ENCODE measurements around the gene ADGRV1.
A peak's percentile ranks its signal among the peaks of the same experiment; 100 is the strongest.
"Not testable (repeated sequence)": the region's sequence is repeated elsewhere in the genome, so short reads cannot be mapped to it uniquely, and the experiment has no call there.

The ADGRV1 gene

DNA sequence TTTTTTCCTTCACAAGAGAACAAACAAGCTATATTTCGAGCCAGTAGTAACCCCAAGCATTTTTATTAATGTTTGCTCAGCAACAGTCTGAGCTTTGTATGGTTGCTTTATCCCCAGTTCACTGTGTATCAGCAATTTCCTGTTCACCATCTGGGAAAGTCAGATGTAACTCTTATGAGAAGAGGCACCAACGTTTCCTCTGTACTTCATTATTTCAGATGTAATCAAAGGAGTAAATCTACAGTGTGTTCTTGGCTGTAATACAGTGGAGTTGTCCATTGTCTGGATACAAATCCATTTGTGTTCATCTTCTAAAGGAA, 484.3 kb downstream of the ADGRV1 start:
- Histone ChIP-seq H3K4me3 (no peak overlapping the region), H3K27ac (no peak overlapping the region)
- no peak for DNase-seq (ENCODE audit: low spot score)
- TF ChIP-seq, protein P1, sequence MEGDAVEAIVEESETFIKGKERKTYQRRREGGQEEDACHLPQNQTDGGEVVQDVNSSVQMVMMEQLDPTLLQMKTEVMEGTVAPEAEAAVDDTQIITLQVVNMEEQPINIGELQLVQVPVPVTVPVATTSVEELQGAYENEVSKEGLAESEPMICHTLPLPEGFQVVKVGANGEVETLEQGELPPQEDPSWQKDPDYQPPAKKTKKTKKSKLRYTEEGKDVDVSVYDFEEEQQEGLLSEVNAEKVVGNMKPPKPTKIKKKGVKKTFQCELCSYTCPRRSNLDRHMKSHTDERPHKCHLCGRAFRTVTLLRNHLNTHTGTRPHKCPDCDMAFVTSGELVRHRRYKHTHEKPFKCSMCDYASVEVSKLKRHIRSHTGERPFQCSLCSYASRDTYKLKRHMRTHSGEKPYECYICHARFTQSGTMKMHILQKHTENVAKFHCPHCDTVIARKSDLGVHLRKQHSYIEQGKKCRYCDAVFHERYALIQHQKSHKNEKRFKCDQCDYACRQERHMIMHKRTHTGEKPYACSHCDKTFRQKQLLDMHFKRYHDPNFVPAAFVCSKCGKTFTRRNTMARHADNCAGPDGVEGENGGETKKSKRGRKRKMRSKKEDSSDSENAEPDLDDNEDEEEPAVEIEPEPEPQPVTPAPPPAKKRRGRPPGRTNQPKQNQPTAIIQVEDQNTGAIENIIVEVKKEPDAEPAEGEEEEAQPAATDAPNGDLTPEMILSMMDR (IDR thresholded peaks at IDR 0.05) = no peak

DNA sequence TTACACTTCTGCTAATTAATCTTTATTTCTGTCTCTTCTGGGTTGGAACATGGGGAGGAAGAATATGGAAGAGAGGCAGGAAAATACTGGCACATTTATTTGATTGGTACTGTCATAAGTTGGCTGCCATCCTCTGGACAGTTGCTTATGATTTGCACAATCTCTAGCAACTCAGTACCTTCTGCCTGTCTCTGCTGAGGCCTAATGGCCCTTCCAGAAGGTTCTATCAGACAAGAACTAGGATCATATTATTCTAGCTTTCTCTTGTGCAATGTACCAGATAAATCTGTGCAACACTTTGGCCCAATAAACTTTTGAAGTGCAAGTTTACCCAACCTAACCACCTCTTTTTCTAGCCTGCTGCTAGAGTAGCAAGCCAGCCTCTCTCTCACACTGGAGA, 489.5 kb downstream of the ADGRV1 start:
- no peak overlapping the region for H3K27ac ChIP-seq

DNA sequence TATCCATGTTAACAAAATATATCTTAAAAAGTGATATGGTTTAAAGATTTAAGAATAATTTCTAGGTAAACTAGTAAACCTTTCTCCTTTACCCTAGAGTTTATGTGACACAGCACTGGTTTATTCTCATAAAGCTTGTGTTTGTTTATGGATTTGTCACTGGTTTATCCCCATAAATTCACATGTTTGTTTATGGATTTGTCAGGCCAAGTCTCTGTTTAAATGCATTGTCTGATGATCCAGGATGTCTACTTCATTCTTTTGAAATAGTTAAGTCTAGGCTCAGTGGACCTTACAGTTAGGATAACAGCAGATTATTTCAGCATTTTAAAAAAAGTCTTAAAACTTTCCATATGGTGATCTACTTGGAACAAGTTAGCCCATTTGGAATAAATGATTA, 490.5 kb downstream of the ADGRV1 start:
- no peak overlapping the region for H3K4me3 ChIP-seq
- DNase-seq (ENCODE audit: low spot score) = no peak
- TF ChIP-seq, protein P1 (IDR thresholded peaks at IDR 0.05) = no peak
- H3K27ac ChIP-seq = no peak overlapping the region

More for the DNA sequence above, 489.5 kb downstream of the ADGRV1 start:
- TF ChIP-seq, protein P1 (IDR thresholded peaks at IDR 0.05) = no peak
- no peak for DNase-seq (ENCODE audit: low spot score)
- no peak overlapping the region for H3K4me3 ChIP-seq

DNA sequence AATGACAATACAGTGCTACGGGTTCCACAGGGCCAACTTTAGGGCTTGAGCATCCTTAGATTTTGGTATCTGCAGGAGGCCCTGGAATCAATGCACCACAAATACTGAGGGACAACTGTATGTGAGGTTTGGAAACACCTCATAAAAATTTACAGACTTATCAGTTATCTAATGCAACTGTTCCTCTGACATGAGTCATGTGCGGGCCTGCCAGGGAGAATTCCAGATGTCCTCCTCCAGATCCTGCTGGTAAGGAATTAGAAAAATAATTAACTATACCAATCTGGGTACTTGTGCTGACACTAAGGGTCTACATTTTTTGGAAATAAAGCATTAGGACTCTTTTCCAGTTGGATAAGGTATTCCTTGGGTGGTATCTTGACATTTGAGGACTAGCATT, 491.2 kb downstream of the ADGRV1 start:
- no peak overlapping the region for H3K4me3 ChIP-seq
- TF ChIP-seq, protein P1 (IDR thresholded peaks at IDR 0.05) = no peak
- no peak for DNase-seq (ENCODE audit: low spot score)
- no peak overlapping the region for H3K27ac ChIP-seq

DNA sequence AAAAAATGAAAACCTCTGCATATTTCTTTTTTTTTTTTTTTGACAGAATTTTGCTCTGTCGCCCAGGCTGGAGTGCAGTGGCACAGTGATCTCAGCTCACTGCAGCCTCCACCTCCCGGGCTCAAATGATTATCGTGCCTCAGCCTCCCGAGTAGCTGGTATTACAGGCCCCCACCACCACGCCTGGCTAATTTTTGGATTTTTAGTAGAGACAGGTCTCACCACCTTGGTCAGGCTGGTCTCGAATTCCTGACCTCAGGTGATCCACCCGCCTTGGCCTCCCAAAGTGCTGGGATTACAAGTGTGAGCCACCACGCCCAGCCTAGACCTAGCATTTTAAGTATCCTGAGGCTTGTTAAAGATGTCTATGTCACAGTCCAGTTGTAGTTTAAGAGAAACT, 493.8 kb downstream of the ADGRV1 start:
- H3K4me3 ChIP-seq; DNase-seq (ENCODE audit: low spot score): not testable (repeated sequence)
- H3K27ac ChIP-seq = peak overlapping the region in 1 of 2 donors; percentile 40

DNA sequence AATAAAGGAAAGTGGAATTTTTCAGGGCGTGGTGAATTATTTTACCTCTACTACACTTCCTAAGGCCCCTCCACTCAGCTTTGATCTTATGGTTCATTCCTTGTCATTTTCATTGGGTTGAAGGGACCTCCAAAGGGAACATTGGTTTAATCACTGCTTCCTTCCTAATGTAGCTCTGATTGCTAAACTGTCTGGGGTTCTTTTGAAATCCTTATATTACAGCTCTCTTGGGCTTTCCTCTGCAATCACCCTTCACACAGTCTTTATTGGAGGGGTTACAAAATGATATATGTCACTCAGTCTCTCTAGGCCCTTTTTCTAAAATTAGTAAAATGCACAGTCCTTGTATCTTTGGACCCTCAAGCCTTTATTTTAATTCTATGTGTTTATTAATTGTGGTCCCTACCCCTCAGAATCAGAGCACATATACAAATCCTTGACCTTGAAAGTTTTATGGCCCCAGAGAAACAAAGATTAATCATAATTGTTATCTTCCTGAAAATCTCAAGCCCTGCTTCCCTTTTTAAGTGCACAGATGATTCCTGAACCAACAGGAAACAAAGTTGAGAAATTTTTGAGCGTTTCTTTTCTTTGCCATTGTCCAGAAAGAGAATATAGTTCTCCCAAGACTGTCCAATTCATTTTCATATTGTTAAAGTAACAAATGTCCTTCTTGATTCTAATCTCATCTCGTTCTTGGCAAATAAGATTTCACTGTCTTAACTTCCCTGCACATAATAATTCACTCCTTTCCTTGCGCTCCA, 494.6 kb downstream of the ADGRV1 start:
- TF ChIP-seq, protein P1 (IDR thresholded peaks at IDR 0.05) = no peak
- Histone ChIP-seq H3K4me3 (no peak overlapping the region), H3K27ac (peak overlapping the region in 1 of 2 donors; percentile 58)
- DNase-seq (ENCODE audit: low spot score) = no peak

DNA sequence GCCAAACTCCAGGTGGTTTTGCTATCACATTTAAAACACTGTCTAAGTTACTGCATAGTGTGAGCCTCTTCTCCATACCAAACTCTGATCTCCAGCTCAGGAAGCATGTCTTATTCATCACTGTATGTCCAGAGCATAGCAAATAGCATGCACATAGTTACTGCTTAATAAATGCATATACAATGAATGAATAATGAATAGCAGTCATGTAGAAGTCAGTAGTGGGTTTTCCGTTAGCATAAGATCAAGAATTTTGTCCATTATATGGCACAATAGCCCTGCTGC, 495.1 kb downstream of the ADGRV1 start:
- no peak for DNase-seq (ENCODE audit: low spot score)
- Histone ChIP-seq H3K27ac (peak overlapping the region in 1 of 2 donors; percentile 58), H3K4me3 (no peak overlapping the region)
- TF ChIP-seq, protein P1 (IDR thresholded peaks at IDR 0.05) = no peak
